Spleen (tissue), 7 donors: ENCODE results near the gene DIAPH1.

Source experiments
- CTCF ChIP-seq, 11 experiments: fragments of 200-600 bp in 7 of 11; fragments of 450-650 bp in 4 of 11; sonication (generic) in 4 of 11; IDR thresholded peaks in 8 of 11; conservative IDR thresholded peaks in 3 of 11; 1 replicate in 7 of 11; 2 replicates in 4 of 11; pipeline versions ENCODE4 v1.4.0 to v1.8.0; 2016 to 2021; ENCODE audit warnings: antibody characterized with exemption in 11 of 11, inconsistent platforms in 4 of 11, mild to moderate bottlenecking in 1 of 11
- POLR2A ChIP-seq, 3 donors: fragments of 450-650 bp; IDR thresholded peaks; one replicate each; pipeline ENCODE4 v1.5.1; 2017; ENCODE audit warnings: antibody characterized with exemption in 3 of 3, mild to moderate bottlenecking in 1 of 3
- donor health status: DM: no; HTN: no; CAD: no; lungs with moderate emphysema.
- donor health status: DM: no; HTN: no; CAD: no.
- donor health status: DM: no; HTN: no; CAD: no.

GRCh38 chr5:141632650-141633049, 13.8 kb upstream of the DIAPH1 start:
- TF ChIP-seq CTCF (IDR thresholded peaks at IDR 0.05 in 8 of 11, conservative IDR thresholded peaks at IDR 0.05 in 3 of 11), result no peak
- TF ChIP-seq POLR2A (IDR thresholded peaks at IDR 0.05), result no peak
